K562 (cell line): ENCODE data around the gene SPATA25. TPM values are rescaled to one million over a fixed set of nuclear protein-coding genes. Genes with fewer than 3 reads are reported as not detected.

Experiments used
- AFF1 ChIP-seq, 2 experiments: fragments of 450-650 bp; IDR thresholded peaks; 2 replicates each; pipeline ENCODE4 v1.6.1; 2018; ENCODE audit warnings: mild to moderate bottlenecking in 2 of 2, low read depth in 1 of 2; ENCODE audit not compliant: partially characterized antibody in 2 of 2
- ATF4 ChIP-seq: fragments of 450-650 bp; formaldehyde crosslinking; IDR thresholded peaks from 2 replicates; pipeline ENCODE4 v1.4.0; 2022; ENCODE audit warnings: mild to moderate bottlenecking, moderate library complexity
- E2F5 ChIP-seq: sonication (generic); formaldehyde crosslinking; IDR thresholded peaks from 2 replicates; pipeline ENCODE4 v1.8.0; 2022; ENCODE audit warnings: mild to moderate bottlenecking, missing genetic modification reagents
- FOXK2 ChIP-seq, 2 experiments: fragments of 450-650 bp; IDR thresholded peaks in 1 of 2; conservative IDR thresholded peaks in 1 of 2; 2 replicates each; pipeline ENCODE4 v1.6.1; 2016; ENCODE audit warnings: low read depth in 2 of 2, mild to moderate bottlenecking in 1 of 2
- HDAC2 ChIP-seq: fragments of 450-650 bp; IDR thresholded peaks from 2 replicates; pipeline ENCODE4 v1.6.1; 2016; ENCODE audit warnings: mild to moderate bottlenecking
- HSF4 ChIP-seq: fragments of 250-450 bp; sonication (Bioruptor Pico); IDR thresholded peaks from 2 replicates; pipeline ENCODE4 v2.1.2; 2022; ENCODE audit warnings: mild to moderate bottlenecking, moderate library complexity, borderline replicate concordance
- JUN ChIP-seq, 2 experiments: sonication (generic) in 1 of 2; formaldehyde crosslinking in 1 of 2; IDR thresholded peaks; 2 replicates each; pipeline versions ENCODE4 v1.6.1 to v1.8.0; 2012 to 2022; ENCODE audit warnings: borderline replicate concordance in 2 of 2, mild to moderate bottlenecking in 2 of 2, improper control_type of control experiment in 1 of 2, low read depth in 1 of 2, low read length in 1 of 2, missing genetic modification reagents in 1 of 2
- MCM7 ChIP-seq, 2 experiments: fragments of 450-650 bp; IDR thresholded peaks; 2 replicates each; pipeline ENCODE4 v1.6.1; 2016 to 2018
- PBX2 ChIP-seq, 2 experiments: IDR thresholded peaks in 1 of 2; conservative IDR thresholded peaks in 1 of 2; 2 replicates each; pipeline ENCODE4 v1.6.1; 2016; ENCODE audit warnings: low read depth in 2 of 2, mild to moderate bottlenecking in 1 of 2, missing compliant biosample characterization in 1 of 2, missing genetic modification characterization in 1 of 2, moderate library complexity in 1 of 2
- POLR2H ChIP-seq: IDR thresholded peaks from 2 replicates; pipeline ENCODE4 v1.6.1; 2016; ENCODE audit warnings: missing genetic modification characterization, low read depth, mild to moderate bottlenecking, control low read depth, missing compliant biosample characterization, moderate library complexity
- THAP7 ChIP-seq: fragments of 250-450 bp; sonication (Bioruptor Pico); IDR thresholded peaks from 2 replicates; pipeline ENCODE4 v1.5.0; 2021
- ZKSCAN8 ChIP-seq: fragments of 200-800 bp; sonication (Bioruptor generic); IDR thresholded peaks from 2 replicates; pipeline ENCODE4 v1.6.1; 2016; ENCODE audit warnings: missing genetic modification characterization, missing compliant biosample characterization
- ZNF507 ChIP-seq: conservative IDR thresholded peaks from 2 replicates; pipeline ENCODE4 v1.6.1; 2017; ENCODE audit warnings: missing genetic modification characterization, missing compliant biosample characterization
- polyA plus RNA-seq, 8 experiments: library from polyadenylated mRNA; depleted of rRNA in 4 of 8; stranded (reverse) in 5 of 8; unstranded in 3 of 8; fragments of >200 nt; fragmentation: Nextera tagmentation in 2 of 8; fragmentation: Illumina TruSeq in 1 of 8; extraction: Ambion mirVana in 2 of 8; extraction: Trizol in 1 of 8; gene quantifications; 2 replicates each; pipeline versions ENCODE4 v1.2.1 to v1.2.3, GENCODE V29; 2011 to 2014; ENCODE audit warnings: inconsistent platforms in 1 of 8, missing spikeins in 1 of 8
- total RNA-seq, 7 experiments: library from RNA; depleted of rRNA in 6 of 7; stranded (reverse); fragments of >200 nt in 6 of 7; fragmentation: Illumina TruSeq in 2 of 7; extraction: Trizol in 2 of 7; gene quantifications; 2 replicates each; pipeline versions ENCODE4 v1.2.1 to v1.2.3, GENCODE V29; 2011 to 2021; ENCODE audit warnings: low replicate concordance in 1 of 7

SPATA25 gene
- total and polyA plus RNA-seq, 9 of the 15 experiments (the other 6 are each of a cell fraction or from before 2014, with no cell fraction given): 0.21 to 0.95 (median 0.53) TPM; not detected in 3

GRCh38 chr20:45935416-45936046, 48.1 kb upstream of the SPATA25 start (continued):
- TF ChIP-seq AFF1 (IDR thresholded peaks at IDR 0.05; ENCODE audit: low read depth in 1 of 2, partially characterized antibody in 2 of 2): peak in 1 of 2 experiments; percentile 89
- no peak for TF ChIP-seq MCM7 (IDR thresholded peaks at IDR 0.05)
- TF ChIP-seq POLR2H: no peak
- peak in 1 of 2 experiments; percentile 86; a peak in 1 of 4 replicates for TF ChIP-seq FOXK2 (conservative IDR thresholded peaks at IDR 0.05 in 1 of 2, IDR thresholded peaks at IDR 0.05 in 1 of 2; ENCODE audit: low read depth in 2 of 2)
- TF ChIP-seq HDAC2: no peak; the same call in 1 of the 2 replicates
- TF ChIP-seq PBX2 (CRISPR knock-in tag; IDR thresholded peaks at IDR 0.05; ENCODE audit: low read depth): no peak
- 0 out of 2 replicates have a peak, but pooled peaks have one; percentile 17 for TF ChIP-seq PBX2 (tag; conservative IDR thresholded peaks at IDR 0.05; ENCODE audit: low read depth)
- no peak for TF ChIP-seq ZNF507 (tag)
- no peak for TF ChIP-seq ATF4 (CRISPR knock-in tag)
- no peak for TF ChIP-seq HSF4 (CRISPR knock-in tag)
- TF ChIP-seq E2F5 (CRISPR knock-in tag): no peak
- no peak for TF ChIP-seq ZKSCAN8 (CRISPR knock-in tag)
- TF ChIP-seq JUN (IDR thresholded peaks at IDR 0.05; ENCODE audit: borderline replicate concordance, low read depth, low read length): 0 out of 2 replicates have a peak, but pooled peaks have one; percentile 8
- TF ChIP-seq JUN (CRISPR knock-in tag; IDR thresholded peaks at IDR 0.05; ENCODE audit: borderline replicate concordance): no peak; the same call in 1 of the 2 replicates
- TF ChIP-seq THAP7 (CRISPR knock-in tag): no peak
